Occipital lobe (tissue), 2 donors: ENCODE measurements around the gene HPSE2. TPM values are rescaled to one million over a fixed set of nuclear protein-coding genes. Genes with fewer than 3 reads are reported as not detected.

ENCODE experiments used
- DNase-seq: peaks from one replicate; lab custom pipeline; 2025; lab: John Stamatoyannopoulos, UW
- total RNA-seq: library from RNA; depleted of rRNA; stranded (reverse); fragments of >200 nt; gene quantifications from one replicate; pipeline ENCODE4 v1.2.3, GENCODE V29; 2014

HPSE2 gene
- total RNA-seq, 1 donor from 2014 or later: not detected

GRCh38 chr10:98687685-98688084, 548.0 kb downstream of the HPSE2 start:
- DNase-seq: no peak

- DNase-seq: no peak
Observed at GRCh38 chr10:98684019-98684899, 551.4 kb downstream of the HPSE2 start.

GRCh38 chr10:98676895-98677294, 558.8 kb downstream of the HPSE2 start:
- DNase-seq: no peak

- no peak for DNase-seq
Observed at GRCh38 chr10:98675902-98676301, 559.8 kb downstream of the HPSE2 start.

- no peak for DNase-seq
Observed at GRCh38 chr10:98673171-98673782, 562.4 kb downstream of the HPSE2 start.

GRCh38 chr10:98667081-98667480, 568.6 kb downstream of the HPSE2 start:
- no peak for DNase-seq

GRCh38 chr10:98666276-98666675, 569.4 kb downstream of the HPSE2 start:
- no peak for DNase-seq

GRCh38 chr10:98664329-98665042, 571.2 kb downstream of the HPSE2 start:
- DNase-seq: no peak

- no peak for DNase-seq
Observed at GRCh38 chr10:98659951-98660350, 575.7 kb downstream of the HPSE2 start.

GRCh38 chr10:98655492-98655891, 580.2 kb downstream of the HPSE2 start:
- no peak for DNase-seq

GRCh38 chr10:98649170-98649569, 586.5 kb downstream of the HPSE2 start:
- DNase-seq: no peak

- no peak for DNase-seq
Observed at GRCh38 chr10:98646998-98647917, 588.4 kb downstream of the HPSE2 start.

- DNase-seq: no peak
Observed at GRCh38 chr10:98644466-98644865, 591.2 kb downstream of the HPSE2 start.

- no peak for DNase-seq
Observed at GRCh38 chr10:98642281-98642680, 593.4 kb downstream of the HPSE2 start.

- DNase-seq: no peak
Observed at GRCh38 chr10:98638920-98639319, 596.7 kb downstream of the HPSE2 start.

GRCh38 chr10:98636921-98637329, 598.7 kb downstream of the HPSE2 start:
- no peak for DNase-seq

GRCh38 chr10:98632456-98633150, 603.0 kb downstream of the HPSE2 start:
- no peak for DNase-seq

- DNase-seq: no peak
Observed at GRCh38 chr10:98628206-98628605, 607.4 kb downstream of the HPSE2 start.

GRCh38 chr10:98627711-98628110, 607.9 kb downstream of the HPSE2 start:
- DNase-seq: no peak

GRCh38 chr10:98624963-98625362, 610.7 kb downstream of the HPSE2 start:
- DNase-seq: no peak

GRCh38 chr10:98623176-98623575, 612.5 kb downstream of the HPSE2 start:
- DNase-seq: no peak
